ENCODE data around the gene OTOR. TPM values are rescaled to one million over a fixed set of nuclear protein-coding genes. Genes with fewer than 3 reads are reported as not detected.

Gene OTOR
- total and polyA plus RNA-seq, 2 of the 8 experiments (the other 6 are each of a cell fraction or from before 2014, with no cell fraction given): not detected

DNA sequence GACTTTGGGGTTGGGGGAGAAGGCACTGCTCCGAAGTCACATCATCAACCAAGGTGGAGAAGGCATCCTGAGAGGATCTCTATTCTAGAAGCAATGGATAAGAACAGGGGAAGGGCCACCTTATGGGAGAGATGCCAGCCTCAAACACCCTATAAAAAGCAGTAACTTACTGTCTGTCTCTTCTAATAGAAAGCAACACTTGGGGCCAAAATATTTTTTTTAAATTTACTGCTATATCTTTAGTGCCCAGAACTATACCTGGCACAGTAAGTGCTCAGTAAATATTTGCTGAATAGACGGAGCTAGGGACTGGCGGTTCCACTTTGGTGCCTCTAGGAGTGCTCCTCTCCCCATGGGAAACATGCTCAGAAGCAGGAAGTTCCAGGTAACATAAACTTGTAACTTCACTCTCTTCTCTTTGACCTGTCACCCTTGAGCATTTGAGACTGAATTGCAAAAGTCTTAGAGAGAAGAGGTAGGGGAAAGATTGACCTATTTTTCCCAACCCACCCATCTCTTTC is 807 bp upstream of the OTOR start (continued):
- TF ChIP-seq, protein P1, sequence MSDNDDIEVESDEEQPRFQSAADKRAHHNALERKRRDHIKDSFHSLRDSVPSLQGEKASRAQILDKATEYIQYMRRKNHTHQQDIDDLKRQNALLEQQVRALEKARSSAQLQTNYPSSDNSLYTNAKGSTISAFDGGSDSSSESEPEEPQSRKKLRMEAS (IDR thresholded peaks at IDR 0.05): no peak

Measured in H1 (cell line).